Right lobe of liver (tissue), 4 donors: ENCODE data around the gene HOOK2.

Experiments used
- CTCF ChIP-seq, 4 donors: fragments of 200-600 bp in 3 of 4; fragments of 450-650 bp in 1 of 4; IDR thresholded peaks; one replicate each; pipeline versions ENCODE4 v1.5.1 to v1.8.0; 2016 to 2022; ENCODE audit warnings: antibody characterized with exemption in 4 of 4, mild to moderate bottlenecking in 2 of 4
- POLR2A ChIP-seq: fragments of 450-650 bp; IDR thresholded peaks from one replicate; pipeline ENCODE4 v1.6.1; 2017; ENCODE audit warnings: antibody characterized with exemption, mild to moderate bottlenecking
- donor health status: DM: no; HTN: no; CAD: no.
- donor health status: DM: no; HTN: no; CAD: no.
- donor health status: DM: no; HTN: yes; CAD: no.

- TF ChIP-seq CTCF (IDR thresholded peaks at IDR 0.05) (no peak), POLR2A (no peak)
Observed at GRCh38 chr19:12794971-12795381, 19.6 kb upstream of the HOOK2 start.
